ENCODE data around the gene KLF11. TPM values are rescaled to one million over a fixed set of nuclear protein-coding genes. Genes with fewer than 3 reads are reported as not detected.

KLF11 gene
- total RNA-seq, 1 experiment from 2014 or later, result 10.9 TPM

DNA sequence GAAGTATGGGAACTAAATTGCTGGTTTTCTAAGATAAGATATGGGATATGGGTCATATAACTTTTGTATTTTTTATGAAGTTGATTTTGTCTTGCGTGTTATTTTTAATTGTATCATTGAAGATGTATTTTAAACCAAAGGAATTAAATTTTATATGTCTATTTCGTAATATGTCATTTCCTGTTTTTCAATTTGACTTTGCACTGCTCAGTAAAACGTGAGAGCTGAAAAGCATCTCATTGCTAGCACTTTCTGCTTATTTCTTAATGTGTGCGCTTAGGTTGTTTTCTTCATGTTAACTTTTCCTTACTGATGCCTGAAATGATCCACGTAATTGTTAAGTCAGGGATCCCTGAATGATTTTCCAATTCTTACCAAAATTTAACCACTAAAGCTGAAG is 41.2 kb upstream of the KLF11 start:
- CTCF ChIA-PET, result no interaction called here

GRCh38 chr2:10002681-10003080 is 40.7 kb upstream of the KLF11 start:
- intact Hi-C loops (cut with micrococcal nuclease; ENCODE audit: unreplicated experiment), result no loop called here
- Histone ChIP-seq H3K4me2 (no peak overlapping the region), H3K27ac (no peak overlapping the region), H3F3A (ENCODE audit: insufficient read depth, low read depth) (peaks cover 9% of the 10 kb centered on the region), H3K79me2 (ENCODE audit: low read depth) (no peaks in the 10 kb centered on the region), H3K4me3 (no peak overlapping the region), H3K9me2 (ENCODE audit: insufficient read depth) (no peaks in the 10 kb centered on the region), H3K36me3 (ENCODE audit: low read depth) (peaks cover 22% of the 10 kb centered on the region; the same call in 1 of the 2 replicates), H4K20me1 (ENCODE audit: insufficient read depth) (peaks cover 6% of the 10 kb centered on the region; the same call in 1 of the 2 replicates), H3K27me3 (ENCODE audit: insufficient read depth, low read depth) (no peaks in the 10 kb centered on the region), H3K9me3 (ENCODE audit: insufficient read depth, low read depth) (no peaks in the 10 kb centered on the region), H2AFZ (no peak overlapping the region), H3K4me1 (replicated peaks; ENCODE audit: insufficient read depth) (no peaks in the 10 kb centered on the region)
- ChIA-PET POLR2A (ENCODE audit: unreplicated experiment) (no interaction called here), CTCF (no interaction called here)
- BruUV-seq (replicated peaks), result no TSS peak
- no peak for TF ChIP-seq EZH2 (IDR thresholded peaks at IDR 0.05; ENCODE audit: low read depth)
- no peak for TF ChIP-seq CTCF (conservative IDR thresholded peaks at IDR 0.05)
- DNase-seq, result no peak

More for the DNA sequence above, 41.2 kb upstream of the KLF11 start:
- peaks cover 22% of the 10 kb centered on the region; the same call in 1 of the 2 replicates for H3K36me3 ChIP-seq (ENCODE audit: low read depth)
- H3K9me2 ChIP-seq (ENCODE audit: insufficient read depth), result no peaks in the 10 kb centered on the region
- H3K27ac ChIP-seq, result no peak overlapping the region
- BruUV-seq (replicated peaks), result no TSS peak
- POLR2A ChIA-PET (ENCODE audit: unreplicated experiment), result no interaction called here
- no peak overlapping the region for H3K4me3 ChIP-seq
- TF ChIP-seq EZH2 (IDR thresholded peaks at IDR 0.05; ENCODE audit: low read depth) (no peak), CTCF (conservative IDR thresholded peaks at IDR 0.05) (no peak)
- intact Hi-C loops (cut with micrococcal nuclease; ENCODE audit: unreplicated experiment), result no loop called here
- peaks cover 6% of the 10 kb centered on the region; the same call in 1 of the 2 replicates for H4K20me1 ChIP-seq (ENCODE audit: insufficient read depth)
- no peak for DNase-seq
- H3K9me3 ChIP-seq (ENCODE audit: insufficient read depth, low read depth), result no peaks in the 10 kb centered on the region
- no peaks in the 10 kb centered on the region for H3K79me2 ChIP-seq (ENCODE audit: low read depth)
- H3K27me3 ChIP-seq (ENCODE audit: insufficient read depth, low read depth), result no peaks in the 10 kb centered on the region
- no peaks in the 10 kb centered on the region for H3K4me1 ChIP-seq (replicated peaks; ENCODE audit: insufficient read depth)
- no peak overlapping the region for H2AFZ ChIP-seq
- peaks cover 11% of the 10 kb centered on the region; the same call in 1 of the 2 replicates for H3F3A ChIP-seq (ENCODE audit: insufficient read depth, low read depth)
- no peak overlapping the region for H3K4me2 ChIP-seq

GRCh38 chr2:10003206-10004125 is 39.9 kb upstream of the KLF11 start:
- H3K27me3 ChIP-seq (ENCODE audit: insufficient read depth, low read depth), result no peaks in the 10 kb centered on the region
- H3K4me1 ChIP-seq (replicated peaks; ENCODE audit: insufficient read depth), result no peaks in the 10 kb centered on the region
- POLR2A ChIA-PET (ENCODE audit: unreplicated experiment), result no interaction called here
- peaks cover 8% of the 10 kb centered on the region; the same call in 1 of the 2 replicates for H3F3A ChIP-seq (ENCODE audit: insufficient read depth, low read depth)
- CTCF ChIA-PET, result no interaction called here
- no peaks in the 10 kb centered on the region for H3K9me2 ChIP-seq (ENCODE audit: insufficient read depth)
- H3K36me3 ChIP-seq (ENCODE audit: low read depth), result peaks cover 18% of the 10 kb centered on the region; the same call in 1 of the 2 replicates
- BruUV-seq (replicated peaks), result no TSS peak
- no peak overlapping the region for H3K27ac ChIP-seq
- no peak for DNase-seq
- H2AFZ ChIP-seq, result no peak overlapping the region
- H3K4me2 ChIP-seq, result no peak overlapping the region
- TF ChIP-seq EZH2 (IDR thresholded peaks at IDR 0.05; ENCODE audit: low read depth) (no peak), CTCF (conservative IDR thresholded peaks at IDR 0.05) (no peak)
- H3K9me3 ChIP-seq (ENCODE audit: insufficient read depth, low read depth), result no peaks in the 10 kb centered on the region
- H4K20me1 ChIP-seq (ENCODE audit: insufficient read depth), result peaks cover 6% of the 10 kb centered on the region; the same call in 1 of the 2 replicates
- intact Hi-C loops (cut with micrococcal nuclease; ENCODE audit: unreplicated experiment), result no loop called here
- H3K4me3 ChIP-seq, result no peak overlapping the region
- no peaks in the 10 kb centered on the region for H3K79me2 ChIP-seq (ENCODE audit: low read depth)

All from PC-9 (cell line).